ENCODE results near the gene TFF3. TPM values are rescaled to one million over a fixed set of nuclear protein-coding genes. Genes with fewer than 3 reads are reported as not detected.

TFF3 gene
- total RNA-seq, 1 experiment from 2014 or later, result not detected

DNA sequence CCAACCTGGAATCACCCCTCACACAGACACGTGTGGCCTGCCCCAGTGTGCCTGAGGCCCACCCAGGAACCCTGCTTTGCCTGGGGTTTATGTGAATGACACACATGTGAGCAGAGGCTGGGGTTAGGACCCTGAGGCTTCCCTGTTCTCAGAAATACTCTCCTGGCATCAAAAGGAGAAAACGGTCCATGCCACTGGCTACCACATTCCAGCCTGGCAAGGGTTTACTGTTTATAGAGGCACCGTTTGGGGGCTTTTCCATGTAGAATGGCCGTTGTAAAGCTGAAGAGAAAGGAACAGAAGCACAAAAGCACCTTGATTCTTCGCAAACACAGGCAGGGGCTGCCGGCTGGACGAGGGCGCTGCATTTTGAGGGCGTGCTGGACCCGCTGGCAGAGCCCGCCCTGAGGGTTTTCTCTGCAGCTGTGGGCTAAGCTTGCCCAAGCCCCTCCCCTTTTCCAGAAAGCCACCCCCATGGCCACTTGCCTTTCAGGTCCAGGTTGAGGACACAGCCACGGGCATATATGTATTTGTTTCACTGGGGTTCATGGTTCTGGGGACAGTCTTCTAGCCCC, 13.0 kb downstream of the TFF3 start:
- H3K9me3 ChIP-seq (ENCODE audit: insufficient read depth, low read depth), result no peaks in the 10 kb centered on the region
- H3K9me2 ChIP-seq (ENCODE audit: insufficient read depth), result no peaks in the 10 kb centered on the region
- no peaks in the 10 kb centered on the region for H3K79me2 ChIP-seq (ENCODE audit: low read depth)
- peaks cover 15% of the 10 kb centered on the region; the same call in 1 of the 2 replicates for H3K4me1 ChIP-seq (replicated peaks; ENCODE audit: insufficient read depth)
- no peak overlapping the region for H2AFZ ChIP-seq
- H4K20me1 ChIP-seq (ENCODE audit: insufficient read depth), result no peaks in the 10 kb centered on the region
- intact Hi-C loops (cut with micrococcal nuclease; ENCODE audit: unreplicated experiment), result no loop called here
- no peaks in the 10 kb centered on the region for H3K27me3 ChIP-seq (ENCODE audit: insufficient read depth, low read depth)
- no peaks in the 10 kb centered on the region for H3K36me3 ChIP-seq (ENCODE audit: low read depth)
- H3K4me2 ChIP-seq, result no peak overlapping the region
- ChIA-PET CTCF (no interaction called here), POLR2A (ENCODE audit: unreplicated experiment) (no interaction called here)
- no peak for DNase-seq
- no peaks in the 10 kb centered on the region; the same call in 1 of the 2 replicates for H3F3A ChIP-seq (ENCODE audit: insufficient read depth, low read depth)
- TF ChIP-seq CTCF (conservative IDR thresholded peaks at IDR 0.05) (no peak), EZH2 (IDR thresholded peaks at IDR 0.05; ENCODE audit: low read depth) (no peak)
- no TSS peak for BruUV-seq (replicated peaks)
- H3K4me3 ChIP-seq, result no peak overlapping the region
- H3K27ac ChIP-seq, result no peak overlapping the region

DNA sequence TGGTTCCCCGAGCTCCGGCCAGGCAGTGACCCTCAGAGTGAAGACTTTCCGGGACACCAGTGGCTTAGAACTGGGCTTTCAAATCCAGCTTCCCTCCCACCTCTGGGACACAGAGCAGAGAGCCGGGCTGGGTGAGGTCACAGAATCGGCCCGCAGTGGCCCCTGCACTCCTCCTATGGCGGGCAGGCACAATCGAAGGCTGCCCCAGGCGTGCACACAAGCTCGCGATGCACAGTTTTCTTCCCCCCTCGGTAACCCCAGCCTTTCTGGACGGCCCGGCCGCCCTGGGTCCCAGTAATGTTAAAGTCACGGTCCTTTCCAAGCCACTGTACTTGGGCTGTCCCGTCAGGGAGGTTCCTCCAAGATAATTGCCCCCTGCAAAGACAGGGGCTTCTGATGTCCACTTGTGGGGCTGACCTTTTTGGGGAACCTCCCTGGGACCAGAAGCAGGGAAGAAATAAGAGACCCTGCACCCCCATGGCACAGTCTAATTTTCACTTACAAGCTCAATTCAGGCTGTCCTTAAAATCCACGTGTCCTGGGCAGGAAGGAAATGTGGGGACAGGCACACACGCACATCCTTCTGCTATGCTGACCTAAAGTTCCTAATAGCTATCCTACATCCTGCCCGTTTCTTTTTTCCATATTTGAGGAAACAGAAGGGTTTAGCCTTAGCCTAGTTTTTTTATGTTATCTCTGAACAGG, 13.7 kb downstream of the TFF3 start:
- no peaks in the 10 kb centered on the region for H3K9me3 ChIP-seq (ENCODE audit: insufficient read depth, low read depth)
- H3K79me2 ChIP-seq (ENCODE audit: low read depth), result no peaks in the 10 kb centered on the region
- no peak overlapping the region for H2AFZ ChIP-seq
- peaks cover 15% of the 10 kb centered on the region; the same call in 1 of the 2 replicates for H3K4me1 ChIP-seq (replicated peaks; ENCODE audit: insufficient read depth)
- CTCF ChIA-PET, result no interaction called here
- intact Hi-C loops (cut with micrococcal nuclease; ENCODE audit: unreplicated experiment), result no loop called here
- no peak for DNase-seq
- H3F3A ChIP-seq (ENCODE audit: insufficient read depth, low read depth), result no peaks in the 10 kb centered on the region; the same call in 1 of the 2 replicates
- H3K27ac ChIP-seq, result no peak overlapping the region
- H3K4me2 ChIP-seq, result no peak overlapping the region
- no TSS peak for BruUV-seq (replicated peaks)
- H3K27me3 ChIP-seq (ENCODE audit: insufficient read depth, low read depth), result no peaks in the 10 kb centered on the region
- H3K9me2 ChIP-seq (ENCODE audit: insufficient read depth), result no peaks in the 10 kb centered on the region
- no peaks in the 10 kb centered on the region for H3K36me3 ChIP-seq (ENCODE audit: low read depth)
- TF ChIP-seq EZH2 (IDR thresholded peaks at IDR 0.05; ENCODE audit: low read depth), result no peak
- TF ChIP-seq CTCF (conservative IDR thresholded peaks at IDR 0.05), result no peak
- POLR2A ChIA-PET (ENCODE audit: unreplicated experiment), result no interaction called here
- no peak overlapping the region for H3K4me3 ChIP-seq
- no peaks in the 10 kb centered on the region for H4K20me1 ChIP-seq (ENCODE audit: insufficient read depth)

GRCh38 chr21:42300956-42301355, 14.3 kb downstream of the TFF3 start:
- ChIA-PET POLR2A (ENCODE audit: unreplicated experiment) (no interaction called here), CTCF (no interaction called here)
- H4K20me1 ChIP-seq (ENCODE audit: insufficient read depth), result no peaks in the 10 kb centered on the region
- H3K9me3 ChIP-seq (ENCODE audit: insufficient read depth, low read depth), result no peaks in the 10 kb centered on the region
- H3K4me2 ChIP-seq, result no peak overlapping the region
- no peak for DNase-seq
- H3K4me3 ChIP-seq, result no peak overlapping the region
- no peaks in the 10 kb centered on the region for H3K79me2 ChIP-seq (ENCODE audit: low read depth)
- H3K9me2 ChIP-seq (ENCODE audit: insufficient read depth), result no peaks in the 10 kb centered on the region
- intact Hi-C loops (cut with micrococcal nuclease; ENCODE audit: unreplicated experiment), result no loop called here
- H3F3A ChIP-seq (ENCODE audit: insufficient read depth, low read depth), result no peaks in the 10 kb centered on the region; the same call in 1 of the 2 replicates
- no peak overlapping the region for H3K27ac ChIP-seq
- no peak overlapping the region for H2AFZ ChIP-seq
- no peaks in the 10 kb centered on the region for H3K36me3 ChIP-seq (ENCODE audit: low read depth)
- peaks cover 15% of the 10 kb centered on the region; the same call in 1 of the 2 replicates for H3K4me1 ChIP-seq (replicated peaks; ENCODE audit: insufficient read depth)
- TF ChIP-seq CTCF (conservative IDR thresholded peaks at IDR 0.05) (no peak), EZH2 (IDR thresholded peaks at IDR 0.05; ENCODE audit: low read depth) (no peak)
- no peaks in the 10 kb centered on the region for H3K27me3 ChIP-seq (ENCODE audit: insufficient read depth, low read depth)
- BruUV-seq (replicated peaks), result no TSS peak
